ENCODE measurements around the gene PODN.

GRCh38 chr1:53086491-53087070 is 24.6 kb downstream of the PODN start:
- TF ChIP-seq, protein P1, sequence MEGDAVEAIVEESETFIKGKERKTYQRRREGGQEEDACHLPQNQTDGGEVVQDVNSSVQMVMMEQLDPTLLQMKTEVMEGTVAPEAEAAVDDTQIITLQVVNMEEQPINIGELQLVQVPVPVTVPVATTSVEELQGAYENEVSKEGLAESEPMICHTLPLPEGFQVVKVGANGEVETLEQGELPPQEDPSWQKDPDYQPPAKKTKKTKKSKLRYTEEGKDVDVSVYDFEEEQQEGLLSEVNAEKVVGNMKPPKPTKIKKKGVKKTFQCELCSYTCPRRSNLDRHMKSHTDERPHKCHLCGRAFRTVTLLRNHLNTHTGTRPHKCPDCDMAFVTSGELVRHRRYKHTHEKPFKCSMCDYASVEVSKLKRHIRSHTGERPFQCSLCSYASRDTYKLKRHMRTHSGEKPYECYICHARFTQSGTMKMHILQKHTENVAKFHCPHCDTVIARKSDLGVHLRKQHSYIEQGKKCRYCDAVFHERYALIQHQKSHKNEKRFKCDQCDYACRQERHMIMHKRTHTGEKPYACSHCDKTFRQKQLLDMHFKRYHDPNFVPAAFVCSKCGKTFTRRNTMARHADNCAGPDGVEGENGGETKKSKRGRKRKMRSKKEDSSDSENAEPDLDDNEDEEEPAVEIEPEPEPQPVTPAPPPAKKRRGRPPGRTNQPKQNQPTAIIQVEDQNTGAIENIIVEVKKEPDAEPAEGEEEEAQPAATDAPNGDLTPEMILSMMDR (IDR thresholded peaks at IDR 0.05), result no peak
- TF ChIP-seq POLR2A (IDR thresholded peaks at IDR 0.05) (no peak), POLR2AphosphoS5 (IDR thresholded peaks at IDR 0.05) (no peak)
